C4-2B (cell line): ENCODE data around the gene HACD2.

Experiments
- H3K27ac ChIP-seq: fragments of 450-650 bp; 2 replicates; pipeline ENCODE4 v1.5.1; 2017
- ZFX ChIP-seq: fragments of 450-650 bp; IDR thresholded peaks from 2 replicates; pipeline ENCODE4 v1.6.1; 2017
- TF ChIP-seq, protein P1 (sequence below): fragments of 450-650 bp; conservative IDR thresholded peaks from 2 replicates; pipeline ENCODE4 v1.5.1; 2017; ENCODE audit warnings: mild to moderate bottlenecking

Gene HACD2

DNA sequence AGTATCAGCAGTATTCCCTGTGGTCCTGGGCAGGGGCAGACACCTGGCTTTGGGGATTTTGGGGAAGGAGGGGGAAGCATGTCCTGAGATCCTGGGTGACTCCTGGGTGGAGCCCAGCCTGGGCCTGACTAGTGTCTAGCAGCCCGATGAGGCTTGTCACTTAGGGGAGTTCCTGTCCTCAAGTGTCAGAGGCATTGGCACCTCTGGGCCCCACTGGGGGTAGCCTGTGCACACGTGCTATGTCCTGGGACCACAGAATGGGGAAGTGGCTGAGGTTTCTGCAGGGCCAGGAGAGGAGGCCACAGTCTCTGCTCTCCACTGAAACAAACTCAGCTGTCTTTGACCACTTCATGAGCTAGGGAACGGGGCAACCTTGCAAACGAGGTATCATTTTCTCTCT lies 104.4 kb downstream of the HACD2 start:
- TF ChIP-seq ZFX: no peak
- no peak overlapping the region for H3K27ac ChIP-seq

DNA sequence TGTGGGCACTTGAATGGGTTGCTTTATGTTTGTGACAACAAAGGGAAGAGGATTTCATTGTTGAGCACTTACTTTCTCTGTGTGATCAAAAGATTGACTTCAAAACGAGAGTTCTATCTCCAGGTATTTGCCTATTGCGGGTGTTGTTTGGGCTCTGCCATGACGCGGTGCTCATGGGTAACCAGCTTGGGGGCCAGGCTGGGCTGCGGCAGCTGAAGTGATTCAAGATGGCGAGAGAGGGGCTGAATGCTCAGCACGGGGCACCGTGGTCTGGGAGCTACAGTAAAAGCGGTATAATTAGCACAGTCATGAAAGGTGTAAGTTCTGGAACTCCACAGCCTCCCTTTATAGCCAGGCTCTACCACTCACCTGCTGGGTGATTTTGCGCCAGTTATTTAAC lies 105.0 kb downstream of the HACD2 start:
- no peak for TF ChIP-seq ZFX
- TF ChIP-seq, protein P1, sequence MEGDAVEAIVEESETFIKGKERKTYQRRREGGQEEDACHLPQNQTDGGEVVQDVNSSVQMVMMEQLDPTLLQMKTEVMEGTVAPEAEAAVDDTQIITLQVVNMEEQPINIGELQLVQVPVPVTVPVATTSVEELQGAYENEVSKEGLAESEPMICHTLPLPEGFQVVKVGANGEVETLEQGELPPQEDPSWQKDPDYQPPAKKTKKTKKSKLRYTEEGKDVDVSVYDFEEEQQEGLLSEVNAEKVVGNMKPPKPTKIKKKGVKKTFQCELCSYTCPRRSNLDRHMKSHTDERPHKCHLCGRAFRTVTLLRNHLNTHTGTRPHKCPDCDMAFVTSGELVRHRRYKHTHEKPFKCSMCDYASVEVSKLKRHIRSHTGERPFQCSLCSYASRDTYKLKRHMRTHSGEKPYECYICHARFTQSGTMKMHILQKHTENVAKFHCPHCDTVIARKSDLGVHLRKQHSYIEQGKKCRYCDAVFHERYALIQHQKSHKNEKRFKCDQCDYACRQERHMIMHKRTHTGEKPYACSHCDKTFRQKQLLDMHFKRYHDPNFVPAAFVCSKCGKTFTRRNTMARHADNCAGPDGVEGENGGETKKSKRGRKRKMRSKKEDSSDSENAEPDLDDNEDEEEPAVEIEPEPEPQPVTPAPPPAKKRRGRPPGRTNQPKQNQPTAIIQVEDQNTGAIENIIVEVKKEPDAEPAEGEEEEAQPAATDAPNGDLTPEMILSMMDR: no peak
- no peak overlapping the region for H3K27ac ChIP-seq

DNA sequence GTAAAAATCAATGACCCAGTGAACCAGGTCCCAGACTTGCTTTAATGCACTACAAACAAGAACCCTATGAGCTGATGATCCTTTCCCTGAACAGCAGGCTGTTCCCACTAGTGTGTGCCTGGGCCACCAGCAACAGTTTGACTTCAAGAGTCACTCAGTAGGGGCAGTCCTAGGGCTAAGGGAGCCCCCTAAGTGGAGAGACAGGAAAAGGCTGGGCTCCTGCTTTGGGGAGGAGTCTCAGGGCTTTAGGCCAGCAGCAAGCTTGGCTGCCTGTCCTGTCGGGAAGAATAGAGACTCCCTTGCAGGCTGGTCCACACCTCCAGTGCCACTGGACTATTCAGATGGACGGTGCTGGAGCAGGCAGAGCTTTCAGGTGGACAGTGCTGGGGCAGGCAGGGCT lies 106.5 kb downstream of the HACD2 start:
- TF ChIP-seq, protein P1: no peak
- no peak for TF ChIP-seq ZFX
- no peak overlapping the region for H3K27ac ChIP-seq

DNA sequence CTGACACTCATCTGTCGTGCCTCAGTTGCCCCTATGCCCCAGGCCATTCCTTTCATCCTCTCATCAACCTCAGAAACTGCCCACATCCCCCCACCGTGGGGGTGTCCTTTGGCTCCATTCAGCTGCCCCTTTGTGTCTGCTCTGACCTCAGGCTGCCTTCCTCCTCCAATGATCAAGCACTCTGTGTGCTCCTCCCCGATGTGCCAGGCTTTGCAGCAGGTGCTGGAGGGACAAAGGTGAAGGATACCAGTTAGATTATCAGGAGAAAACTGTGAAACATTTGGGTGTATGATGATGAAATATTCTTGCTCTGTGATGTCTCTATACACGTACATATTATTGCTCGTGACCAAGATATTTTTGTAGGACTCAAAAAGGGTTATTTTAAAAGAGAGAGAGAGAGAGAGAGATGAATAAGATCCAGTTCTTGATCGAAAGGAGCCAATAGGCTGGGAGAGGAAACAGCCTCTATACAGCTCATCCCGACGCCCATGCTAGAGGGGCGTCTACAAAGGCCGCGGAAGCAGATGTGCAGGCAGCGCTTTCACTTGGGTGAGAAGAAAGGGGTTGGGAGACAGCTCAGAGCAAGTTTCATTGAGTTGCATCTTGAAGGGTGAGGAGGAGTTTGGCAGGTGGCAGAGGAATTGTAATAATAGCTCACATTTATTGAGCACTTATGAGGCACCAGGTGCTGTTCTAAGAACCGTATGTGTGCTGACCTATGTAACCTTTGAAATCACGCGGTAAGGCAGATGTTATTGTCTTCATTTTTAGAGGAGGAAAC lies 107.7 kb downstream of the HACD2 start:
- no peak for TF ChIP-seq ZFX
- TF ChIP-seq, protein P1: no peak
- no peak overlapping the region for H3K27ac ChIP-seq

DNA sequence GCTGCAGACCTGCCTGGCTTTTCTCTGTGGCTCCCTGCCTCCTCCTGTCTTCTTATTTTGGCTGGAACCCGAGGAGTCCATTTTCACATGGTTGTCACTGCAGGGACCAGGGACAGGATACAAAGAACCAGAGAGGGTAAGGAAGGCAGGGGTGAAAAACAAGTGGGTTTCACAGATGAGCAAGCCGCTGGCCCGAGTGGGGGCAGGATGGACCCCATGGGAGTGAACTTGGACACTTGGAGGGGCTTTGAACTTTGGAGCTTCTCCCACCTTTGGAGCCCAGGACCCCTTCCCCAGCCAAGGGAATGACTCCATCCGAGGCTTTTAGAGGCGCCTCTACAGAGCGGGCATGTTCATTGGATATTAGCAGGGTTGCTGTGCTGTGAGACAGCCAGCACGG lies 109.1 kb downstream of the HACD2 start:
- TF ChIP-seq, protein P1: no peak
- TF ChIP-seq ZFX: no peak
- H3K27ac ChIP-seq: no peak overlapping the region

DNA sequence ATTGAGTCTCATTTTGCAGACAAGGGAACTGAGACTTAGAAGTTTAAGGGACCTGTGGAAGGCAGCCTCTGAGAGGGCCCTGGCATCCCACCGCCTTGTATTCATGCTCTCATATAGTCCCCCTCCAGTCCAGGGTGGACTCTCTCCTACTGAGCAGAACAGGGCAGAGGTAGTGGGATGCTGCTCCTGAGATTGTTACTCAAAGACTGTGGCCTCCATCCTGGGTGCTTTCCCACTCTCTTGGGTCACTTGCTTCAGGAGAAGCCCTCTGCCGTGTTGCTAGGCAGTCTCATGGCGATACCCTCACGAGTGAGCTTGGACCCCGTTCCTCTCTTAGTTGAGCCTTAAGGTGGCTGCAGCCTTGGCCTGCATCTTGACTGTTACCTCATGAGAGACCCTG lies 113.7 kb downstream of the HACD2 start:
- H3K27ac ChIP-seq: no peak overlapping the region
- TF ChIP-seq, protein P1: no peak
- no peak for TF ChIP-seq ZFX

DNA sequence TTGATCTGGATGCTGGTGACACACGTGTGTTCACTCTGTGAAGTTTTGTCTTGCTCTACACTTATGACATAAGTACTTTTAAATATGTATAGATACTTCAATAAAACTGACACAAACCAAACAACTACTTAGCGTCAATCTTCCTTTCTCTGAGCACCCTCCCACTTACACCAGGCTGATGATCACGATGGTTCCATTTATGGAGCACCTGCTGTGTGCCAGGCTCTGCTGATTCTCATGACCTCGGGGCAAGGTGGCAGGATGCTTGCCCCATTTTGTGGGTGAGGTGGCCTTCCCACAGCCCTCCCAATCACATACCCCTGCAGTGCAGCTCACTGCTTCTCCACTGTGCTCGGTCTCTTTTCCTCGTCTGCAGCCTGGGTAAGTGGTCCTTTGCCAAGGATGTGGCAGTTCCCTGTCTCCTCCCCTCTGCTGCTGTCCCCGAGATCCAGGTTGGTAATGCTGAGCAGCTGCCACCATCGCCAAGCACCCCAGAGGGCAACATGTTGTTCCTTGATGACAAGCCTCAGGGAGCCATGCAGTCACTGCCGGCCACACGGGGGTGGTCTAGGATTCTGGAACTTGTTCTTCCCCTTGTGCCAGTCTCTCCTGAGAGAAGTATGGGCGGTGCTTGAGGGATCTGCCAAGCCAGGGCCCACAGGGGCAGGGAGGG lies 115.4 kb downstream of the HACD2 start:
- TF ChIP-seq, protein P1: no peak
- TF ChIP-seq ZFX: no peak

DNA sequence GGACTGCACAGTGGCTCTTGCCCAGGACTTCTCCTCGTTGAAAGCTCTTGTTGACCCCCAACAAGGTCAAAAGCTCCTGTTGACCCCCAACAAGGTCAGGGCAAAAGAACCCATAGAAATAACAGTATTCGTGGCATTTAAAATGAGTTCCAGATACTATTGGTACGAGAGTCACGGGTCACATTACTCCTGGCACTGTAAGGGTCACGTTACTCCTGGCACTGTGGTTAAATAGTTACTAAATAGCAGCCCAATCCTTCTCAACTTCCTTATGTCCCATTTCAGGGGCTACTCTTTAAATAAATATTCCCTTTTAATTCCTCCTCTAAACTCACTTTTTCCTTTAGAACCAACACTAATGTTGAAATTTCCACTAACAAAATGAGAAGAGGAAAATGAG lies 117.8 kb downstream of the HACD2 start:
- no peak for TF ChIP-seq ZFX
- TF ChIP-seq, protein P1: no peak
- H3K27ac ChIP-seq: no peak overlapping the region

More for the DNA sequence above, 115.4 kb downstream of the HACD2 start:
- H3K27ac ChIP-seq: no peak overlapping the region
